ENCODE data around the gene EML4.
"Not testable (repeated sequence)": the region's sequence is repeated elsewhere in the genome, so short reads cannot be mapped to it uniquely, and the experiment has no call there.

Gene EML4

GRCh38 chr2:42169100-42169873, at the start of gene EML4:
EML4 (plus strand) TSS chr2:42169353; CDS start chr2:42169612, 259 bp downstream.
- DNase-seq (ENCODE audit: low read depth) = peak; percentile 87

GRCh38 chr2:42123426-42123825, 45.7 kb upstream of the EML4 start:
- DNase-seq (ENCODE audit: low read depth) = no peak

GRCh38 chr2:42124011-42124785, 45.0 kb upstream of the EML4 start:
- DNase-seq (ENCODE audit: low read depth) = no peak

- no peak for DNase-seq (ENCODE audit: low read depth)
Measured at GRCh38 chr2:42125841-42126594, 43.1 kb upstream of the EML4 start.

- not testable (repeated sequence) for DNase-seq (ENCODE audit: low read depth)
Measured at GRCh38 chr2:42126873-42127272, 42.3 kb upstream of the EML4 start.

- no peak for DNase-seq (ENCODE audit: low read depth)
Measured at GRCh38 chr2:42127425-42128424, 41.4 kb upstream of the EML4 start.

GRCh38 chr2:42128721-42129486, 40.2 kb upstream of the EML4 start:
- DNase-seq (ENCODE audit: low read depth) = no peak

- no peak for DNase-seq (ENCODE audit: low read depth)
Measured at GRCh38 chr2:42129487-42129852, 39.7 kb upstream of the EML4 start.

- DNase-seq (ENCODE audit: low read depth) = no peak
Measured at GRCh38 chr2:42129947-42130346, 39.2 kb upstream of the EML4 start.

- not testable (repeated sequence) for DNase-seq (ENCODE audit: low read depth)
Measured at GRCh38 chr2:42130858-42131257, 38.3 kb upstream of the EML4 start.

- DNase-seq (ENCODE audit: low read depth) = no peak
Measured at GRCh38 chr2:42132191-42132965, 36.8 kb upstream of the EML4 start.

- DNase-seq (ENCODE audit: low read depth) = peak; percentile 84
Measured at GRCh38 chr2:42132966-42133641, 36.0 kb upstream of the EML4 start.

GRCh38 chr2:42133771-42134195, 35.4 kb upstream of the EML4 start:
- DNase-seq (ENCODE audit: low read depth) = no peak

GRCh38 chr2:42134401-42134932, 34.7 kb upstream of the EML4 start:
- not testable (repeated sequence) for DNase-seq (ENCODE audit: low read depth)

- no peak for DNase-seq (ENCODE audit: low read depth)
Measured at GRCh38 chr2:42135381-42136312, 33.5 kb upstream of the EML4 start.

- no peak for DNase-seq (ENCODE audit: low read depth)
Measured at GRCh38 chr2:42136782-42137124, 32.4 kb upstream of the EML4 start.

GRCh38 chr2:42137125-42137841, 31.9 kb upstream of the EML4 start:
- no peak for DNase-seq (ENCODE audit: low read depth)

Data from stimulated activated CD8-positive, alpha-beta memory T cell treated with anti-CD3 and anti-CD28 coated beads, Interleukin-12 subunit alpha, Interleukin-12 subunit beta, amount 100 ng/mL, for 1 hour (primary cell).